Brain pericyte (primary cell): ENCODE results near the gene CLN3.
"Not testable (repeated sequence)": the region's sequence is repeated elsewhere in the genome, so short reads cannot be mapped to it uniquely, and the experiment has no call there.

Source experiments
- DNase-seq: peaks from one replicate; pipeline ENCODE4 v3.0.0-alpha.2; 2012; ENCODE audit warnings: low read depth, low spot score

Gene CLN3

GRCh38 chr16:28513484-28514181 lies 21.8 kb upstream of the CLN3 start:
- DNase-seq = no peak

GRCh38 chr16:28511801-28512789 lies 20.2 kb upstream of the CLN3 start:
- no peak for DNase-seq

DNA sequence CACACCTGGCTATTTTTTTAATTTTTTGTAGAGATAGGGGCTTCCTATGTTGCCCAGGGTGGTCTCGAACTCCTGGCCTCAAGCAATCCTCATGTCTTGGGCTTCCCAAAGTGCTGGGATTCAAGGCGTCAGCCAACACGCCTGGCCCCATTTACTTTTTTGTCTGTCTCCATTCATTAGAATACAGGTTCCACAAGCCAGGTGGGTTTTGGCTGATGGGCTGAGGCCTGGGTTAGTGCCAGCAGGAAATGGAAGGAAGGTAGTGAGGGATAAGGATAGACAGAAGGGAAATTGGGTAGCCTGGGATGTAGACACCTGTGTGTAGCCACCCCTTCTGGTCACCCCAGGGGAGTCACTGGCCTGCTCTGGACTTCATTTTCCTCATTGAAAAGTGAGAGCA lies 19.2 kb upstream of the CLN3 start:
- no peak for DNase-seq

DNA sequence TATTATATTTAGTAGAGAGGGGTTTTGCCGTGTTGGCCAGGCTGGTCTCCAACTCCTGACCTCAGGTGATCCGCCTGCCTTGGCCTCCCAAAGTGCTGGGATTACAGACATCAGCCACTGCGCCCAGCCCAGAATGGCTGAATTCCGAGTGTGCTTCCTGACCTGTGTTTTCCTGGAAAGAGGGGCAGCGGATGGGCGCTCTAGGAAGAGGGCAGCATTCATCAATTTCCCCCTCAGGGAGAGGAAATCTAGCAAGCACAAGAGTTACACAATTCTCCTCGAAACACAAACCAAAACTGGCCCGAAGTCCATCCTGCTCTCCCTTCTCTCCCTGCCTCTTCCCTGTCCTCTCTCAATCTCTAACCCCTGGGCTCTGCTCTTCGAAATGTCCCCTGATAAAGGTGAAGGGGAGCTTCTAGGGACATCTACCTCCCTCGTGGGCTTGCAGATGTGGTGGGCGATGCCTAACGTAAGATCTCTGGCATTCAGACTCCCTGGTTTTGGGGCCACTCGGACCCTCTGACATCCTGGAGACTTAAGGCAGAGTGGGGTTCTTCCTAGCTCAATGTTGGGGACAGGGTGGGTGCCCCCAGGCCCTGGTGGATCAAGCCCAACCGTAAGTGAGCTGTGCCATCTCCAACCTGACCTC lies 13.7 kb upstream of the CLN3 start:
- DNase-seq = no peak

- DNase-seq = no peak
Observed at GRCh38 chr16:28504707-28505404, 13.0 kb upstream of the CLN3 start.

GRCh38 chr16:28503470-28504259 lies 11.8 kb upstream of the CLN3 start:
- no peak for DNase-seq

- DNase-seq = no peak
Observed at GRCh38 chr16:28502290-28502689, 10.4 kb upstream of the CLN3 start.

DNA sequence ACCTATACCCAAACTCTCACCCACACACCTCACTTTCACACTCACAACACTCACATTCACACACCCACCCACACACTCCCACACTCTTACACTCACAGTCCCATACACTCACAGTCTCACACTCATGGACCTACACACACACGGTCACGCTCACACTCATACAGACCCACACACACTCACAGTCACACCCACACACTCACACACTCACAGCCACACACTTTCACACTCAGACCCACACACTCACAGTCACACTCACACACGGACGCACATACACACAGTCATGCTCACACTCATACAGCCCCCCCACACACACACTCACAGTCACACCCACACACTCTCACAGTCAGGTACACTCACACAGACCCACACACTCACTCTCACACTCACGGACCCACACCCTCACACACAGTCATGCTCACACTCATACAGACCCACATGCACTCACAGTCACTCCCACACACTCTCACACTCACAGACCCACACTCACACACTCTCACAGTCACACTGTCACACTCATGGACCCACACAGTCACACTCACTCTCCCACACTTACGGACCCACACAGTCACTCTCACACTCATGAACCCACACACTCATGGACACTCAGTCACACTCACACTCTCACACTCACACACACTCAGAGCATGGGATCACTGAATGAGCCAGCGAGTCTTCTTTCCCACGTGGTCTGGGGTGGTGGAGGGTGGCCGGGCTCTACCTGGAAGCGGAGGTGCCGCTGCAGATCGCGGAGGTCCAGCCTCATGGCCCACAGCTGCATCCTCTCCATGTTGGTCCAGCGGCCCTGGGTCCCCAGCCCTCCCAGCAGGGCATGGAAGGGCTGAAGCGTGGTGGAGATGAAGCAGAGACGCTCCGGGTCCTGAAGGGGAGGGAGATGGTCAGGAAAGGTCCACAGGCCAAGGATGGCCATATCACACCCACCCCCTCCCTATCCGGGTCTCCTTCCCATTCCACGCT lies 9.7 kb upstream of the CLN3 start:
- DNase-seq = no peak

DNA sequence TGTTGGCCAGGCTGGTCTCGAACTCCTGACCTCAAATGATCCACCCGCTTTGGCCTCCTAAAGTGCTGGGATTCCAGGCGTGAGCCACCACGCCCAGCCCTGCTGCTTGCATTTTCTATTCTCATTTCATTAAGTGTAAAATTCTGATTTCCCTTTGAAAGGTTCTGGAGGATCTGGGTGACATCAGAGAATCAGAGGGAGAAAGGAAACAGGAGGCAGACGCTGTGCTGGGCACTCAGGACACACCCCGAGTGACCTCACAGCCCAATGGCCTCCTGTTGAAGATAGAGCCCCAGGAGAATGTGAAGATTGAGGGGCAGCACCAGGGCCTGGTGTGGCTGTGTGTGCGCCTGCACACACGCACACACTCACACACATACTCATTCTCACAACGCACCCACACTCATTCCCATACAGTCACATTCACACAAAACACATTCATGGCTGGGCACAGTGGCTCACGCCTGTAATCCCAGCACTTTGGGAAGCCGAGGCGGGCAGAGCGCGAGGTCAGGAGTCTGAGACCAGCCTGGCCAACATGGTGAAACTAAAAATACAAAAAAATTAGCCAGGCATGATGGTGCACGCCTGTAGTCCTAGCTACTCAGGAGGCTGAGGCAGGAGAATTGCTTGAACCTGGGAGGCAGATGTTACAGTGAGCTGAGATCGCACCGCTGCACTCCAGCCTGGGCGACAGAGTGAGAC lies 8.8 kb upstream of the CLN3 start:
- not testable (repeated sequence) for DNase-seq

DNA sequence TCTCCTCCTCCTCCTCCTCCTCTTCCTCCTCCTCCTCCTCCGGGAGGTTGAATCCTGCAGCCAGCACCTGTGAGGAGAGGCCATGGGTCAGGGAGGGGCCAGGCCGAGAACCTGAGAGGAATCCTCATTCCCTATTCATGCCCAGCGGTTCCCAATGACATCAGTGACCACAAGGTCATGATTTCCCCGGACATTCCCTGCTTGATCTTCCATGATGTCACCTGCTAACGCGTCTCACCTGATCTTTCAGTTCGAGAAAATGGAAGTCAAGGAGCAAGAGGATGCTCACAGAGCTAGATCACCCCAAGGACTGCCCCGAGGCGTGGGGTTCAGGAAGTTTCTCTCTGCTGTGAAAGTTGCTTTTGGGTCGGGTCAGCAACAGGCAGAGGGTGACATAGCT lies 8.0 kb upstream of the CLN3 start:
- DNase-seq = no peak

- DNase-seq = no peak
Observed at GRCh38 chr16:28498666-28499381, 7.0 kb upstream of the CLN3 start.

DNA sequence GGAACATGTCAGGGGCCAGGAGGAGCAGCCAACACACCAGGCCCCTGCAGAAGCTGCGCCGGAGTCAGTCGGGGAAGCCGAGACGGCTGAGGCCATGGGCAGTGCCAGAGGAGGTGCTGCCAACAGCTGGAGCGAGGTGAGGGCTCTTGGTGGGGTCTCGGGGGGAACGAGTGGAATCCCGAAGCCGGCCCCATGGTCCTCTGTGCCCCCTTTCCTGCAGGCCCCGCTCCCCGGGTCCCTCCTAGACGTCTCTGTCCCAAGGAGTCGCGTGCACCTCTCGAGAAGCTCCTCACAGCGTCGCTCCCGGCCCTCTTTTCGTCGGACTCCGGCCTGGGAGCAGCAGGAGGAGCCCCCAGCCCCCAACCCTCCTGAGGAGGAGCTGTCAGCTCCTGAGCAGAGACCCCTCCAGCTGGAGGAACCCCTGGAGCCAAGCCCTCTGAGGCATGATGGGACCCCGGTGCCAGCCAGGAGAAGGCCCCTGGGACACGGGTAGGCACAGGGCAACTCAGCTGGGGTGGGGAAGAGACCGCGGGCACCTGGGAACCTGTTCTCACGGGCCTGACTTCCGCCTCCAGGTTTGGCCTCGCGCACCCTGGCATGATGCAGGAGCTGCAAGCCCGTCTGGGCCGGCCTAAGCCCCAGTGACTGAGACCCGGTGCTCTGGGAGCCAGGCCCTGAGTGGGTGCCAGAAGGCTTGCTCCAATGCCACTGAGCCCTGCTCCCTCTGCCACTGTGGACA lies 6.2 kb upstream of the CLN3 start:
- no peak for DNase-seq

DNA sequence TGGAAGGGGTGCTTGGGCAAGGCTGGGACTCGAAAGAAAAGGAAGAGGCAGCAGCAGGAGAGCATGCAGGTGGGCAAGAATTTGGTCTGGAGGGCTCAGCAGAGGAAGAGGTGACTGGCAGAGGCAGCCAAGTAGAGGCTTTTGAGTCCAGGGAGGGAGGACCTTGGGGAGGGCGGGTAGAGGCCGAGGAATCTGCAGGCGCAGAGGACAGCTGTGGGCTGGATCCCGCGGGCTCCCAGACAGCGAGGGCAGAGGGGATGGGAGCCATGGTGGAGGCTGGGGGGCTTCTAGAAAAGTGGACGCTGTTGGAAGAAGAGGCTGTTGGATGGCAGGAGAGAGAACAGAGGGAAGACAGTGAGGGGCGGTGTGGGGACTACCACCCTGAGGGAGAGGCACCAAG lies 5.5 kb upstream of the CLN3 start:
- no peak for DNase-seq

- DNase-seq = no peak
Observed at GRCh38 chr16:28496844-28497243, 5.0 kb upstream of the CLN3 start.

GRCh38 chr16:28495795-28496749 lies 4.2 kb upstream of the CLN3 start:
- no peak for DNase-seq

GRCh38 chr16:28495098-28495793 lies 3.4 kb upstream of the CLN3 start:
- DNase-seq = no peak
